Endothelial cell of umbilical vein (primary cell): ENCODE data around the gene HDAC9.

Source experiments
- EZH2 ChIP-seq: IDR thresholded peaks from 2 replicates; pipeline ENCODE4 v1.6.1; 2012; ENCODE audit warnings: borderline replicate concordance, low read depth, mild to moderate bottlenecking, moderate library complexity, low read length, inconsistent platforms; ENCODE audit not compliant: severe bottlenecking
- FOS ChIP-seq: IDR thresholded peaks from 2 replicates; pipeline ENCODE4 v1.6.1; 2011; ENCODE audit warnings: mild to moderate bottlenecking, low read length, moderate library complexity, borderline replicate concordance; ENCODE audit not compliant: insufficient read depth
- GATA2 ChIP-seq: IDR thresholded peaks from 2 replicates; pipeline ENCODE4 v1.7.0; 2011; ENCODE audit warnings: low read depth, mild to moderate bottlenecking, moderate library complexity, mixed read lengths, low read length; ENCODE audit not compliant: insufficient read length, insufficient read depth
- JUN ChIP-seq: IDR thresholded peaks from 2 replicates; pipeline ENCODE4 v1.6.1; 2011; ENCODE audit warnings: borderline replicate concordance, low read depth; ENCODE audit not compliant: insufficient read length, insufficient read depth
- MYC ChIP-seq: IDR thresholded peaks from one replicate; pipeline ENCODE4 v1.6.1; 2011; ENCODE audit warnings: mild to moderate bottlenecking, low read depth, low read length
- POLR2A ChIP-seq: IDR thresholded peaks from 2 replicates; pipeline ENCODE4 v1.6.1; 2012; ENCODE audit warnings: low read depth, mild to moderate bottlenecking, control low read depth, low read length
- POLR2AphosphoS5 ChIP-seq: IDR thresholded peaks from 2 replicates; pipeline ENCODE4 v1.6.1; 2012; ENCODE audit warnings: low read depth, mild to moderate bottlenecking, control low read depth, low read length, moderate library complexity; ENCODE audit not compliant: insufficient read depth
- TF ChIP-seq, protein P1 (sequence below), 2 donors: IDR thresholded peaks; 1 replicate in 1 of 2; 2 replicates in 1 of 2; pipeline ENCODE4 v1.5.1; 2011; ENCODE audit warnings: low read length in 2 of 2, mild to moderate bottlenecking in 2 of 2, moderate library complexity in 2 of 2, control low read depth in 1 of 2, inconsistent platforms in 1 of 2, low read depth in 1 of 2; ENCODE audit not compliant: insufficient read depth in 1 of 2; ENCODE audit errors: extremely low read depth in 1 of 2
- TF ChIP-seq, protein P2 (sequence below): IDR thresholded peaks from 2 replicates; pipeline ENCODE4 v1.6.1; 2011; ENCODE audit not compliant: insufficient read depth, insufficient read length

DNA sequence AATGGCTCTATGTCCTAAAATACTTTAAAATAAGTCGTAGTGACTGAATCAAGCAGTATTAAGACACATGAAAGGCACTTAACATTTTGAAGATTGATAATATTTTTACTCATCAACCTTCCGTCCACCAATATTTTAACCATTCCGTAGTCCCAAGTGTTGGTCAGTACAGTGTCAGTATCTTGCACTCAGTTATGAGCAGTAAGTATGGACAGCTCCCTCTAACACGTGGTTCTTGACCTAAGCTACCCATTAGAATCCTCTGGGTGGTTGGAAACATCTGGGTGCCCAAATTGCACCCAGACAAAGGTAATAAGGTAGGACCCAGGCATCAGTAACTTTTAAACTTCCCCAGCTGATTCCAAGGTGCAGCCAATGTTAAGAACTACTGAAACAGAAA, 260.2 kb downstream of the HDAC9 start:
- TF ChIP-seq, protein P1, sequence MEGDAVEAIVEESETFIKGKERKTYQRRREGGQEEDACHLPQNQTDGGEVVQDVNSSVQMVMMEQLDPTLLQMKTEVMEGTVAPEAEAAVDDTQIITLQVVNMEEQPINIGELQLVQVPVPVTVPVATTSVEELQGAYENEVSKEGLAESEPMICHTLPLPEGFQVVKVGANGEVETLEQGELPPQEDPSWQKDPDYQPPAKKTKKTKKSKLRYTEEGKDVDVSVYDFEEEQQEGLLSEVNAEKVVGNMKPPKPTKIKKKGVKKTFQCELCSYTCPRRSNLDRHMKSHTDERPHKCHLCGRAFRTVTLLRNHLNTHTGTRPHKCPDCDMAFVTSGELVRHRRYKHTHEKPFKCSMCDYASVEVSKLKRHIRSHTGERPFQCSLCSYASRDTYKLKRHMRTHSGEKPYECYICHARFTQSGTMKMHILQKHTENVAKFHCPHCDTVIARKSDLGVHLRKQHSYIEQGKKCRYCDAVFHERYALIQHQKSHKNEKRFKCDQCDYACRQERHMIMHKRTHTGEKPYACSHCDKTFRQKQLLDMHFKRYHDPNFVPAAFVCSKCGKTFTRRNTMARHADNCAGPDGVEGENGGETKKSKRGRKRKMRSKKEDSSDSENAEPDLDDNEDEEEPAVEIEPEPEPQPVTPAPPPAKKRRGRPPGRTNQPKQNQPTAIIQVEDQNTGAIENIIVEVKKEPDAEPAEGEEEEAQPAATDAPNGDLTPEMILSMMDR (IDR thresholded peaks at IDR 0.05; ENCODE audit: extremely low read depth in 1 of 2, insufficient read depth in 1 of 2, low read depth in 1 of 2, low read length in 2 of 2): no peak
- TF ChIP-seq POLR2A: no peak
- no peak for TF ChIP-seq EZH2
- no peak for TF ChIP-seq POLR2AphosphoS5
- TF ChIP-seq, protein P2, sequence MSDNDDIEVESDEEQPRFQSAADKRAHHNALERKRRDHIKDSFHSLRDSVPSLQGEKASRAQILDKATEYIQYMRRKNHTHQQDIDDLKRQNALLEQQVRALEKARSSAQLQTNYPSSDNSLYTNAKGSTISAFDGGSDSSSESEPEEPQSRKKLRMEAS: no peak
- no peak for TF ChIP-seq GATA2
- TF ChIP-seq JUN: no peak
- no peak for TF ChIP-seq MYC
- no peak for TF ChIP-seq FOS
